ENCODE measurements around the gene COX20. TPM values are rescaled to one million over a fixed set of nuclear protein-coding genes. Genes with fewer than 3 reads are reported as not detected.

Gene COX20
- total and polyA plus RNA-seq, 2 of the 8 experiments (the other 6 are each of a cell fraction or from before 2014, with no cell fraction given) = 17.5 to 28.8 TPM

- Histone ChIP-seq H3K27me3 (replicated peaks in 1 of 4; ENCODE audit: control insufficient read depth in 3 of 4, extremely low read depth in 1 of 4, insufficient read depth in 3 of 4, low read length in 3 of 4) (no peaks in the 10 kb centered on the region), H3K27ac (ENCODE audit: low read depth, low read length) (no peak overlapping the region), H3K9me3 (ENCODE audit: insufficient read depth in 2 of 2, low read depth in 1 of 2, low read length in 1 of 2) (no peaks in the 10 kb centered on the region), H3K56ac (replicated peaks; ENCODE audit: insufficient read length, low read depth, low read length) (no peak overlapping the region), H2AFZ (ENCODE audit: low read length) (no peak overlapping the region), H3K14ac (ENCODE audit: insufficient read length) (no peak overlapping the region), H4K91ac (replicated peaks; ENCODE audit: insufficient read length, low read length) (no peak overlapping the region), H3K9ac (replicated peaks in 1 of 4; ENCODE audit: extremely low read depth in 1 of 4, low read depth in 3 of 4, low read length in 3 of 4) (peak overlapping the region in 2 of 4 experiments; percentile 25 to 98; a peak in 3 of 7 replicates), H3K79me1 (ENCODE audit: low read depth, low read length) (no peaks in the 10 kb centered on the region; the same call in 1 of the 2 replicates), H3K79me2 (ENCODE audit: control insufficient read depth in 1 of 2, insufficient read depth in 2 of 2, low read length in 2 of 2) (peaks cover 38 to 77% of the 10 kb centered on the region in 2 experiments), H3K18ac (ENCODE audit: extremely low read depth, low read length) (no peak overlapping the region), H2BK15ac (ENCODE audit: low read length) (no peak overlapping the region), H3K36me3 (ENCODE audit: control insufficient read depth in 2 of 4, insufficient read depth in 4 of 4, low read length in 3 of 4) (peaks cover 35 to 60% (median 49%) of the 10 kb centered on the region in 4 experiments), H4K20me1 (replicated peaks in 1 of 2; ENCODE audit: control insufficient read depth in 1 of 2, insufficient read depth in 2 of 2, low read length in 2 of 2) (peaks cover 32 to 33% of the 10 kb centered on the region in 2 experiments), H4K8ac (ENCODE audit: extremely low read depth, insufficient read depth, low read length) (no peak overlapping the region), H4K5ac (ENCODE audit: insufficient read length, low read depth, low read length) (no peak overlapping the region), H2BK12ac (ENCODE audit: low read depth, low read length) (no peak overlapping the region), H2BK120ac (replicated peaks; ENCODE audit: low read depth, low read length) (no peak overlapping the region), H3K4me3 (ENCODE audit: extremely low read depth in 1 of 4, insufficient read depth in 2 of 4, low read depth in 3 of 4, low read length in 4 of 4) (peak overlapping the region; percentile 89 to 100 (median 95)), H2BK5ac (ENCODE audit: low read depth, low read length) (no peak overlapping the region), H3K4me1 (replicated peaks in 1 of 4; ENCODE audit: control insufficient read depth in 3 of 4, insufficient read depth in 4 of 4, low read length in 3 of 4) (peaks cover 0 to 6% (median 3%) of the 10 kb centered on the region in 4 experiments; a peak in 4 of 7 replicates), H2BK20ac (ENCODE audit: low read length) (no peak overlapping the region), H3K23me2 (ENCODE audit: low read depth, low read length) (peaks cover 5% of the 10 kb centered on the region), H3K4ac (replicated peaks; ENCODE audit: insufficient read length, low read depth, low read length) (no peak overlapping the region), H3K23ac (ENCODE audit: insufficient read length) (no peak overlapping the region), H3K4me2 (ENCODE audit: insufficient read depth in 1 of 2, low read depth in 2 of 2, low read length in 2 of 2) (peak overlapping the region; percentile 76 to 78), H2AK5ac (ENCODE audit: low read depth, low read length) (no peak overlapping the region)
- CTCF ChIA-PET (ENCODE audit: partially characterized antibody) = interaction anchor here (0.6 to 2.2 kb wide), 5 partner anchors 26 to 181 kb away, joined by 3 to 8 read pairs (median 3); no protein-coding TSS in a partner anchor
- POLR2A ChIA-PET (ENCODE audit: partially characterized antibody) = interaction anchor here (0.6 to 29.6 kb wide), 14 partner anchors 11 to 192 kb away, joined by 3 to 677 read pairs (median 4); partner anchors contain the start of gene COX20
- DNase-seq (ENCODE audit: low read depth in 1 of 2, low spot score in 2 of 2) (no peak), FAIRE-seq (no peak)
- WGBS, 2 experiments (ENCODE audit: extremely low coverage in 1 of 2, insufficient coverage in 1 of 2, insufficient read length in 1 of 2, insufficient replicate concordance in 2 of 2, low coverage in 1 of 2, low lambda C conversion rate in 2 of 2, missing lambda C conversion rate in 1 of 2) = 10% methylated on average over 2 of the region's 2 CpGs; no CpG with 5 or more reads in 1 of the 2 experiments
- TF ChIP-seq POLR2AphosphoS5 (IDR thresholded peaks at IDR 0.05; ENCODE audit: low read depth, low read length) = peak; percentile 56; the same call in 1 of the 2 replicates
- TF ChIP-seq SUZ12 (IDR thresholded peaks at IDR 0.05; ENCODE audit: low read length) = no peak
- peak; percentile 4; the same call in 1 of the 2 replicates for TF ChIP-seq ATF2 (IDR thresholded peaks at IDR 0.05; ENCODE audit: low read length)
These were observed 26.2 kb downstream of the COX20 start for GRCh38 chr1:244861683-244862082.

Measured in H1 (cell line).